Measurements from ENCODE around the gene B4GALNT3. TPM values are rescaled to one million over a fixed set of nuclear protein-coding genes. Genes with fewer than 3 reads are reported as not detected.

B4GALNT3 gene
- total RNA-seq, 1 experiment from 2014 or later: 77.9 TPM

DNA sequence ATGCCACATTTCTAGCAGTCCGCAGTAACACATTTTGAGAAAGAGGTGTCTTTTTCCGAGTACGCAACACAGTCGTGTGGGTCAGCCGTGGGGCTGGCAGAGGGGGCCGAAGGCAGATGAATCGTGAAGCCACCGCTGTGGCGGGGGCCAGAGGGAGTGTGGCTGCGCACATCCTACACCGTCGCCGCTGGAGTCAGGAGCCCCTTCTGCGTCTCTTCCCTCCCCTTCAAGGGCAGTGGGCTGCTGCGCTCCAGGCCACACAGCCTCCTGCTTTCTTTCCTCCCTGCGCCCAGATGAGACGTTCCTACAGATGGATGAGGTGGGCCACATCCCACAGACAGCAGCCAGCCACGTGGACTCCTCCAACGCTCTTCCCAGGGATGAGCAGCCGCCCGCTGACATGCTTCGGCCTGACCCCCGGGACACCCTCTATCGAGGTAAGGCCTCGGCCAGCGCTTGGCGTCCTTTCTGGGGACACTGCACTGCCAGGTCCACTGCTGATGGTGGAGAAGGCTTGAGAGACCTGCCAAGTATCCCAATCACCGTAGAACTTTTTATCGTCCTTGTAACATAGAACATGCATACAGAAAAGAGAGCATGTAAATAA is 89.8 kb downstream of the B4GALNT3 start:
- BruUV-seq (replicated peaks): no TSS peak
- Mint-ChIP-seq H3K9me3 (ENCODE audit: unreplicated experiment) (no peaks in the 10 kb centered on the region), H3K4me3 (ENCODE audit: unreplicated experiment) (no peak overlapping the region), H3K36me3 (ENCODE audit: insufficient read depth, unreplicated experiment) (peaks cover 50% of the 10 kb centered on the region), H3K27ac (ENCODE audit: unreplicated experiment) (peak overlapping the region; percentile 31), H3K27me3 (ENCODE audit: insufficient read depth, unreplicated experiment) (no peaks in the 10 kb centered on the region), H3K4me1 (ENCODE audit: low read depth, unreplicated experiment) (peaks cover 24% of the 10 kb centered on the region)
- Histone ChIP-seq H3K4me1 (peaks cover 6% of the 10 kb centered on the region), H3K4me3 (ENCODE audit: low read depth, low read length) (no peak overlapping the region), H3K27me3 (replicated peaks; ENCODE audit: control insufficient read depth, insufficient read depth, low read length) (no peaks in the 10 kb centered on the region), H3K9me3 (no peaks in the 10 kb centered on the region), H3K36me3 (ENCODE audit: control insufficient read depth, insufficient read depth, low read length) (no peaks in the 10 kb centered on the region)
- no peak for DNase-seq
- no peak for TF ChIP-seq CTCF (IDR thresholded peaks at IDR 0.05; ENCODE audit: insufficient read depth in 1 of 2, low read depth in 1 of 2, low read length in 1 of 2, severe bottlenecking in 1 of 2, unreplicated experiment in 1 of 2)
- intact Hi-C loops (cut with micrococcal nuclease; ENCODE audit: unreplicated experiment): loop anchor here (5.0 kb wide), 1 partner anchor 287 kb away; the partner anchor contains the start of gene SLC6A13
- ChIA-PET CTCF (no interaction called here), POLR2A (no interaction called here)

- CTCF ChIA-PET: no interaction called here
- Mint-ChIP-seq H3K36me3 (ENCODE audit: insufficient read depth, unreplicated experiment) (peaks cover 59% of the 10 kb centered on the region), H3K4me3 (ENCODE audit: unreplicated experiment) (no peak overlapping the region), H3K4me1 (ENCODE audit: low read depth, unreplicated experiment) (peaks cover 30% of the 10 kb centered on the region), H3K9me3 (ENCODE audit: unreplicated experiment) (no peaks in the 10 kb centered on the region), H3K27ac (ENCODE audit: unreplicated experiment) (peak overlapping the region; percentile 0), H3K27me3 (ENCODE audit: insufficient read depth, unreplicated experiment) (no peaks in the 10 kb centered on the region)
- Histone ChIP-seq H3K27me3 (replicated peaks; ENCODE audit: control insufficient read depth, insufficient read depth, low read length) (no peaks in the 10 kb centered on the region), H3K4me3 (ENCODE audit: low read depth, low read length) (no peak overlapping the region), H3K36me3 (ENCODE audit: control insufficient read depth, insufficient read depth, low read length) (no peaks in the 10 kb centered on the region), H3K4me1 (peaks cover 6% of the 10 kb centered on the region), H3K9me3 (no peaks in the 10 kb centered on the region)
- TF ChIP-seq CTCF (IDR thresholded peaks at IDR 0.05; ENCODE audit: insufficient read depth in 1 of 2, low read depth in 1 of 2, low read length in 1 of 2, severe bottlenecking in 1 of 2, unreplicated experiment in 1 of 2): no peak
- no peak for DNase-seq
- BruUV-seq (replicated peaks): no TSS peak
- POLR2A ChIA-PET: no interaction called here
- intact Hi-C loops (cut with micrococcal nuclease; ENCODE audit: unreplicated experiment): no loop called here
These were observed 90.9 kb downstream of the B4GALNT3 start for GRCh38 chr12:550473-551260.

DNA sequence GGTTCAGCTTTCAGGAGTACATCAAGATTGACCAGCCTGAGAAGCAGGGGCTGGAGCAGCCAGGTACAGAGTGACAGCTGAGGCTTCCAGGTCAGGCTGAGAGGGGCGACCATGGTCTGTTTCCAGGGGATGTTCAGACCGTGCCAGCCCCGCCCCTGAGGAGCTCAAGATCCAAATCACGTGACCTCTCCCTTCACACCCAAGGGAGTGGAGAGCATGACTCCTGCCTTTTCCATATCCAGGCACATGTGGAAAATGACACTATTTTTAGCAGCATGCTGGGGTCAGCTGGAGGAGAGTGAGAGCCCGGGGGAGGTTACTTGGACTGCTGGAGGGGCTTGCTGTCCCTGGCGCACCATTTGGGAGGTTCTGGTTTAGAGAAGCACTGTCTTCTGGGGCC is 92.7 kb downstream of the B4GALNT3 start:
- no peak for DNase-seq
- ChIA-PET CTCF (no interaction called here), POLR2A (no interaction called here)
- Mint-ChIP-seq H3K4me3 (ENCODE audit: unreplicated experiment) (no peak overlapping the region), H3K27ac (ENCODE audit: unreplicated experiment) (peak overlapping the region; percentile 18), H3K27me3 (ENCODE audit: insufficient read depth, unreplicated experiment) (no peaks in the 10 kb centered on the region), H3K9me3 (ENCODE audit: unreplicated experiment) (no peaks in the 10 kb centered on the region), H3K36me3 (ENCODE audit: insufficient read depth, unreplicated experiment) (peaks cover 62% of the 10 kb centered on the region), H3K4me1 (ENCODE audit: low read depth, unreplicated experiment) (peaks cover 18% of the 10 kb centered on the region)
- intact Hi-C loops (cut with micrococcal nuclease; ENCODE audit: unreplicated experiment): no loop called here
- TF ChIP-seq CTCF (IDR thresholded peaks at IDR 0.05; ENCODE audit: insufficient read depth in 1 of 2, low read depth in 1 of 2, low read length in 1 of 2, severe bottlenecking in 1 of 2, unreplicated experiment in 1 of 2): no peak
- no peaks in the 10 kb centered on the region for H3K9me3 ChIP-seq
- no peaks in the 10 kb centered on the region for H3K27me3 ChIP-seq (replicated peaks; ENCODE audit: control insufficient read depth, insufficient read depth, low read length)
- no peaks in the 10 kb centered on the region for H3K4me1 ChIP-seq
- H3K4me3 ChIP-seq (ENCODE audit: low read depth, low read length): no peak overlapping the region
- no TSS peak for BruUV-seq (replicated peaks)
- no peaks in the 10 kb centered on the region for H3K36me3 ChIP-seq (ENCODE audit: control insufficient read depth, insufficient read depth, low read length)
